ENCODE results near the gene GPR132.

GRCh38 chr14:105062048-105062433 is 3.2 kb downstream of the GPR132 start:
- TF ChIP-seq CTCF (IDR thresholded peaks at IDR 0.05) = no peak
- no peak for TF ChIP-seq POLR2A (IDR thresholded peaks at IDR 0.05)

All from heart left ventricle (tissue), 13 donors.